Measurements from ENCODE around the gene CBLB.

The CBLB gene

DNA sequence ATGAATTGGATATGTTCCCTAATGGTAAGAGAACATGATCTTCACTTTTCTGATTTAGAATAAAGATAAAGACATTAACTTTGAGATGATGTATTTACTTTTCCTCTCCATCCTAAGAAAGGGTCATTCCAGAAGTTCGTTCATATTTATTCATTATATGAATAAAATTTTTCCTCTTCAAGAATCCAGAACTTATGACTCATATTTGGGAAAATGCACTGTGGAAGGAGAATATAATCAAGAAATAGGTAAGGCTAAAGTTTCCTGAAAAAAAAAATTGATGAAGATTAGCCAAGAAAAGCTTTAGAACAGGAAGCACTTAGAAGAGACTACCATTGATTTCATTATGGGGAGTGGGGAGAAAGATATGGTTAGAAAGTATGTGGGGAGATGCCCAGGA, 36.5 kb upstream of the CBLB start:
- H3K36me3 ChIP-seq (ENCODE audit: insufficient read depth, low read length): no peaks in the 10 kb centered on the region
- H3K9ac ChIP-seq (ENCODE audit: low read depth, low read length, poor library complexity, severe bottlenecking): no peak overlapping the region
- H3K79me2 ChIP-seq (ENCODE audit: insufficient read depth, low read length): no peaks in the 10 kb centered on the region
- no peaks in the 10 kb centered on the region for H3K27me3 ChIP-seq (ENCODE audit: insufficient read depth, low read length, poor library complexity, severe bottlenecking)
- no peaks in the 10 kb centered on the region for H4K20me1 ChIP-seq (ENCODE audit: insufficient read depth, low read length, poor library complexity, severe bottlenecking)
- peaks cover 9% of the 10 kb centered on the region for H3K4me1 ChIP-seq (ENCODE audit: insufficient read depth, low read length, poor library complexity, severe bottlenecking)
- TF ChIP-seq EZH2phosphoT487 (IDR thresholded peaks at IDR 0.05; ENCODE audit: borderline replicate concordance): no peak
- H3K9me3 ChIP-seq (ENCODE audit: insufficient read depth, low read depth, low read length): no peaks in the 10 kb centered on the region
- no peaks in the 10 kb centered on the region for H3K9me2 ChIP-seq (replicated peaks; ENCODE audit: low read depth, low read length)
- H2AFZ ChIP-seq (ENCODE audit: low read length): no peak overlapping the region
- no peak overlapping the region for H3K4me3 ChIP-seq (ENCODE audit: low read length, poor library complexity, severe bottlenecking)
- no peak overlapping the region for H3K4me2 ChIP-seq (ENCODE audit: low read depth, low read length, poor library complexity, severe bottlenecking)
- no peaks in the 10 kb centered on the region for H3F3A ChIP-seq (ENCODE audit: low read depth)

DNA sequence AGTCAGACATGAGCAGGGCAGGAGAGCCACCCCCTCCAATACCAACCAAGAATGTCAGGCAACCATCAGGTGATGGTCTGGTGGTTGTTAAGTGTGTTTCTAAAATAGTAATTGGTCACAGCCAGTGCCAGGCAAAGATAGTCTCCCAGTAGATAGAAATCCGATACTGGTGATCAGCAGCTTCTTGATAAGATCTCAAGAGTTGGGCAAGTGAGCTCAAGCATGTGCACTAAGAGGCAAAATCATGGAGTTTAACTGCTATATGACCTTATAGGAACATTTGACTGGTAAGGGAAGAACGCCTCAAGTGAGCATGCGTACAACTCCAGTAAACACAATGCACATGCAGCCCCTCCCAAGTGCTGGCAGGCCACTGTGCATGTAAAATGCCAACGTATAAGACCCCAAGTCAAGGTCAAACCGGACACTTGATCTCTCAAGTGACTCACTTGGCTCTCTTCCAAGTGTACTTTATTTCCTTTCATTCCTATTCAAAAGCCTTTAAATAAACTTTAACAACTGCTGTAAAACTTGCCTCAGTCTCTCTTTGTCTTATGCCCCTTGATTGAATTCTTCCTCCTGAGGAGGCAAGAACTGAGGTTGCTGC, 36.0 kb upstream of the CBLB start:
- Histone ChIP-seq H2AFZ (ENCODE audit: low read length) (no peak overlapping the region), H3K36me3 (ENCODE audit: insufficient read depth, low read length) (no peaks in the 10 kb centered on the region), H3K9me3 (ENCODE audit: insufficient read depth, low read depth, low read length) (no peaks in the 10 kb centered on the region), H3K4me1 (ENCODE audit: insufficient read depth, low read length, poor library complexity, severe bottlenecking) (peaks cover 9% of the 10 kb centered on the region), H4K20me1 (ENCODE audit: insufficient read depth, low read length, poor library complexity, severe bottlenecking) (no peaks in the 10 kb centered on the region), H3K27me3 (ENCODE audit: insufficient read depth, low read length, poor library complexity, severe bottlenecking) (no peaks in the 10 kb centered on the region), H3K9ac (ENCODE audit: low read depth, low read length, poor library complexity, severe bottlenecking) (no peak overlapping the region), H3K4me3 (ENCODE audit: low read length, poor library complexity, severe bottlenecking) (no peak overlapping the region), H3K79me2 (ENCODE audit: insufficient read depth, low read length) (no peaks in the 10 kb centered on the region), H3K9me2 (replicated peaks; ENCODE audit: low read depth, low read length) (no peaks in the 10 kb centered on the region), H3F3A (ENCODE audit: low read depth) (no peaks in the 10 kb centered on the region), H3K4me2 (ENCODE audit: low read depth, low read length, poor library complexity, severe bottlenecking) (no peak overlapping the region)
- TF ChIP-seq, protein P1, sequence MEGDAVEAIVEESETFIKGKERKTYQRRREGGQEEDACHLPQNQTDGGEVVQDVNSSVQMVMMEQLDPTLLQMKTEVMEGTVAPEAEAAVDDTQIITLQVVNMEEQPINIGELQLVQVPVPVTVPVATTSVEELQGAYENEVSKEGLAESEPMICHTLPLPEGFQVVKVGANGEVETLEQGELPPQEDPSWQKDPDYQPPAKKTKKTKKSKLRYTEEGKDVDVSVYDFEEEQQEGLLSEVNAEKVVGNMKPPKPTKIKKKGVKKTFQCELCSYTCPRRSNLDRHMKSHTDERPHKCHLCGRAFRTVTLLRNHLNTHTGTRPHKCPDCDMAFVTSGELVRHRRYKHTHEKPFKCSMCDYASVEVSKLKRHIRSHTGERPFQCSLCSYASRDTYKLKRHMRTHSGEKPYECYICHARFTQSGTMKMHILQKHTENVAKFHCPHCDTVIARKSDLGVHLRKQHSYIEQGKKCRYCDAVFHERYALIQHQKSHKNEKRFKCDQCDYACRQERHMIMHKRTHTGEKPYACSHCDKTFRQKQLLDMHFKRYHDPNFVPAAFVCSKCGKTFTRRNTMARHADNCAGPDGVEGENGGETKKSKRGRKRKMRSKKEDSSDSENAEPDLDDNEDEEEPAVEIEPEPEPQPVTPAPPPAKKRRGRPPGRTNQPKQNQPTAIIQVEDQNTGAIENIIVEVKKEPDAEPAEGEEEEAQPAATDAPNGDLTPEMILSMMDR (conservative IDR thresholded peaks at IDR 0.05; ENCODE audit: low read length): no peak
- no peak for TF ChIP-seq EZH2phosphoT487 (IDR thresholded peaks at IDR 0.05; ENCODE audit: borderline replicate concordance)

DNA sequence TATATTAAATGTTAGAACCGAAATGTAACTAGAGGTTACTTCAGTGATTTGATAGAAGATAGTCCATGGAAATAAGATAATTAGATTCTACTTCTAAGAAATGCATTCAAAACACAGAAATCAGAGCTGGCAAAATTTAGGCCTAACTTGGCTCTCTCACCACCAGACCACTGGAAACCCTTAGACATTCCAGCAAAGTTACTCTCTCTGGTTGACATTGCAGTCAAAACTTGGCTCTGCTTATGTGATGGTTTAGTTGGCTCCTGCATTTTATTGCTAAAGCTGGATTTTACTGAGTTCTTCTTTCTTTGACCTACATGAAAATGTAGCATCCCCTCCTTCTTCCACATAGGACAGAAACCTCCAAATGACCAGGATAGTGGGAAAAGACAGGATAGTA, 35.4 kb upstream of the CBLB start:
- H3K4me3 ChIP-seq (ENCODE audit: low read length, poor library complexity, severe bottlenecking): no peak overlapping the region
- no peak overlapping the region for H2AFZ ChIP-seq (ENCODE audit: low read length)
- H3F3A ChIP-seq (ENCODE audit: low read depth): no peaks in the 10 kb centered on the region
- peaks cover 9% of the 10 kb centered on the region for H3K4me1 ChIP-seq (ENCODE audit: insufficient read depth, low read length, poor library complexity, severe bottlenecking)
- no peaks in the 10 kb centered on the region for H3K79me2 ChIP-seq (ENCODE audit: insufficient read depth, low read length)
- no peak for TF ChIP-seq EZH2phosphoT487 (IDR thresholded peaks at IDR 0.05; ENCODE audit: borderline replicate concordance)
- TF ChIP-seq, protein P1 (conservative IDR thresholded peaks at IDR 0.05; ENCODE audit: low read length): no peak
- H3K27me3 ChIP-seq (ENCODE audit: insufficient read depth, low read length, poor library complexity, severe bottlenecking): no peaks in the 10 kb centered on the region
- no peak overlapping the region for H3K9ac ChIP-seq (ENCODE audit: low read depth, low read length, poor library complexity, severe bottlenecking)
- H3K9me2 ChIP-seq (replicated peaks; ENCODE audit: low read depth, low read length): no peaks in the 10 kb centered on the region
- no peaks in the 10 kb centered on the region for H3K36me3 ChIP-seq (ENCODE audit: insufficient read depth, low read length)
- H3K4me2 ChIP-seq (ENCODE audit: low read depth, low read length, poor library complexity, severe bottlenecking): no peak overlapping the region
- no peaks in the 10 kb centered on the region for H4K20me1 ChIP-seq (ENCODE audit: insufficient read depth, low read length, poor library complexity, severe bottlenecking)
- H3K9me3 ChIP-seq (ENCODE audit: insufficient read depth, low read depth, low read length): no peaks in the 10 kb centered on the region

DNA sequence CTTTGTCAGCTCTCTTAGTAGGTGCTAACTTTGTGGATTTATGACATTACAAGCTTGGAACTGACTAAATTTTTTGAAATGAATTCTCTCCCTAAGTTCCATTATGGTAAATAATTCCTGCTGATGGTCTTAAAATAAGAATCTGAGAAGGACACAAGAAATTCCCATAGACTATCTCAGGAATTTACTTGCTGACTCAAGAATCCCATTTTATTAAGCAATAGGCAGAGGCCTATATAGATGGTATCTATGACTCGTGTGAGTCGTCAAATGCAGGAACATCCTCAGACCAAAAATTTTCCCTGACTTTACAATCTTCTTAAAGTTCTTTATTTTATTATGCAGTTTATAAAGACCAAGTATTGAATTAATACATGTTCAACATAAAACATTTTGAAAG, 30.7 kb upstream of the CBLB start:
- TF ChIP-seq, protein P1 (conservative IDR thresholded peaks at IDR 0.05; ENCODE audit: low read length): no peak
- TF ChIP-seq EZH2phosphoT487 (IDR thresholded peaks at IDR 0.05; ENCODE audit: borderline replicate concordance): no peak
- Histone ChIP-seq H3K4me2 (ENCODE audit: low read depth, low read length, poor library complexity, severe bottlenecking) (no peak overlapping the region), H3K9ac (ENCODE audit: low read depth, low read length, poor library complexity, severe bottlenecking) (no peak overlapping the region), H3K36me3 (ENCODE audit: insufficient read depth, low read length) (no peaks in the 10 kb centered on the region), H3K4me3 (ENCODE audit: low read length, poor library complexity, severe bottlenecking) (no peak overlapping the region), H3K4me1 (ENCODE audit: insufficient read depth, low read length, poor library complexity, severe bottlenecking) (no peaks in the 10 kb centered on the region), H3K27me3 (ENCODE audit: insufficient read depth, low read length, poor library complexity, severe bottlenecking) (no peaks in the 10 kb centered on the region), H3K9me2 (replicated peaks; ENCODE audit: low read depth, low read length) (0 out of 2 replicates have a peak, but pooled peaks cover 3% of the 10 kb centered on the region), H2AFZ (ENCODE audit: low read length) (no peak overlapping the region), H4K20me1 (ENCODE audit: insufficient read depth, low read length, poor library complexity, severe bottlenecking) (no peaks in the 10 kb centered on the region), H3K9me3 (ENCODE audit: insufficient read depth, low read depth, low read length) (no peaks in the 10 kb centered on the region), H3F3A (ENCODE audit: low read depth) (no peaks in the 10 kb centered on the region), H3K79me2 (ENCODE audit: insufficient read depth, low read length) (no peaks in the 10 kb centered on the region)
